Measurements from ENCODE around the gene SLTM.
"Not testable (repeated sequence)": the region's sequence is repeated elsewhere in the genome, so short reads cannot be mapped to it uniquely, and the experiment has no call there.

The SLTM gene

GRCh38 chr15:58900631-58901030 is 32.8 kb downstream of the SLTM start:
- DNase-seq (ENCODE audit: extremely low spot score) = no peak
- POLR2A ChIA-PET = no interaction called here
- TF ChIP-seq, protein P1, sequence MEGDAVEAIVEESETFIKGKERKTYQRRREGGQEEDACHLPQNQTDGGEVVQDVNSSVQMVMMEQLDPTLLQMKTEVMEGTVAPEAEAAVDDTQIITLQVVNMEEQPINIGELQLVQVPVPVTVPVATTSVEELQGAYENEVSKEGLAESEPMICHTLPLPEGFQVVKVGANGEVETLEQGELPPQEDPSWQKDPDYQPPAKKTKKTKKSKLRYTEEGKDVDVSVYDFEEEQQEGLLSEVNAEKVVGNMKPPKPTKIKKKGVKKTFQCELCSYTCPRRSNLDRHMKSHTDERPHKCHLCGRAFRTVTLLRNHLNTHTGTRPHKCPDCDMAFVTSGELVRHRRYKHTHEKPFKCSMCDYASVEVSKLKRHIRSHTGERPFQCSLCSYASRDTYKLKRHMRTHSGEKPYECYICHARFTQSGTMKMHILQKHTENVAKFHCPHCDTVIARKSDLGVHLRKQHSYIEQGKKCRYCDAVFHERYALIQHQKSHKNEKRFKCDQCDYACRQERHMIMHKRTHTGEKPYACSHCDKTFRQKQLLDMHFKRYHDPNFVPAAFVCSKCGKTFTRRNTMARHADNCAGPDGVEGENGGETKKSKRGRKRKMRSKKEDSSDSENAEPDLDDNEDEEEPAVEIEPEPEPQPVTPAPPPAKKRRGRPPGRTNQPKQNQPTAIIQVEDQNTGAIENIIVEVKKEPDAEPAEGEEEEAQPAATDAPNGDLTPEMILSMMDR (IDR thresholded peaks at IDR 0.05; ENCODE audit: control extremely low read depth, extremely low read depth, low read depth, missing control alignments) = no peak
- CTCF ChIA-PET = interaction anchor here (1.2 to 1.3 kb wide), 3 partner anchors 11 to 19 kb away, joined by 4 to 5 read pairs (median 4); no protein-coding TSS in a partner anchor

- TF ChIP-seq, protein P1 (IDR thresholded peaks at IDR 0.05; ENCODE audit: control extremely low read depth, extremely low read depth, low read depth, missing control alignments) = no peak
- DNase-seq (ENCODE audit: extremely low spot score) = no peak
- CTCF ChIA-PET = interaction anchor here (0.9 kb wide), 1 partner anchor 9 kb away, joined by 3 read pairs; no protein-coding TSS in a partner anchor
- POLR2A ChIA-PET = no interaction called here
Measured at GRCh38 chr15:58898150-58898680, 35.3 kb downstream of the SLTM start.

DNA sequence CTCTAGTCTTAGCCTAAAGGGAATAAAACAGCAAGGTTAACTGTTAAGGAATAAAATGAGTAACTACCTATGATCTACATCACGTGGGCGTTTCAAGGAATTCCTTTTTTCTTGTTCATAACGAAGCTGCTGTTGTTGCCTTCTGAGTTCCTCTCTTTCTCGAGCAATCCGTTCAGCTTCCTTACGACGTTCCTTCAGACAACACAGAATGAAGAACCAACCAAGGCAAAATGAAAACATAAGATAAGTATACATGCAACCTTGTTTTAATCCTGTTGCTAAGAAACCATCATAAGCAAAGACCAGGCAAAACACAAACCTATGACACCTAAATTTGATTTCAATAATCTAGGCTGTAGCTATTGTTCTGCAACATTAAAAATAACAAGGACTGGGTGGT is 44.1 kb downstream of the SLTM start:
- CTCF ChIA-PET = interaction anchor here (1.0 to 1.4 kb wide), 2 partner anchors 9 to 10 kb away, joined by 3 to 4 read pairs; no protein-coding TSS in a partner anchor
- DNase-seq (ENCODE audit: extremely low spot score) = no peak
- TF ChIP-seq, protein P1 (IDR thresholded peaks at IDR 0.05; ENCODE audit: control extremely low read depth, extremely low read depth, low read depth, missing control alignments) = no peak
- POLR2A ChIA-PET = no interaction called here

DNA sequence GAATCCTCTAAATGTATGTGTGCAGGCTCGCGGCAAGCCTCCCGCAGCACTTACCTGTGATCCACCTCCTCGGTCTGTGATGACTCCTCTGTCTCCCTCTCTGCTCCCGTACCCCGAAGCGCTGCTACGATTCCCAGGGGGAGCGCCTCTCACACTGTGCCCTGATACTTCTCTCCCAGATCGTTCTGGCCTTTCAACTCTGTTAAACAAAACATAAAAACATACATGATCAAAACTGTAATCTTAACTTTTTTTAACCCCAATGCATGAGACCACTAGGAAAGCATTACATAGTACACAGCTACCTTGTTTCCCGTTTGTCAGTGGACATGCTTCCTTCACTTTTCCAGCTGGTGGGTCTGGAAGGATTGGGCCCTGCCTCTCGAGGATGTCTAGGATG is 46.6 kb downstream of the SLTM start:
- TF ChIP-seq, protein P1 (IDR thresholded peaks at IDR 0.05; ENCODE audit: control extremely low read depth, extremely low read depth, low read depth, missing control alignments) = no peak
- ChIA-PET CTCF (no interaction called here), POLR2A (no interaction called here)
- DNase-seq (ENCODE audit: extremely low spot score) = no peak

- DNase-seq (ENCODE audit: extremely low spot score); CTCF ChIA-PET: not testable (repeated sequence)
- POLR2A ChIA-PET = interaction anchor here (0.5 kb wide), 1 partner anchor 32 kb away, joined by 3 read pairs; no protein-coding TSS in a partner anchor
Measured at GRCh38 chr15:58883926-58884325, 49.6 kb downstream of the SLTM start.

GRCh38 chr15:58882243-58882642 is 51.2 kb downstream of the SLTM start:
- no peak for DNase-seq (ENCODE audit: extremely low spot score)
- CTCF ChIA-PET = interaction anchor here (0.8 to 1.3 kb wide), 4 partner anchors 10 to 654 kb away, joined by 3 to 4 read pairs (median 3); partner anchors contain the start of gene MINDY2
- POLR2A ChIA-PET = no interaction called here
- TF ChIP-seq, protein P1 (IDR thresholded peaks at IDR 0.05; ENCODE audit: control extremely low read depth, extremely low read depth, low read depth, missing control alignments) = no peak

GRCh38 chr15:58880320-58880719 is 53.2 kb downstream of the SLTM start:
- ChIA-PET POLR2A (no interaction called here), CTCF (interaction anchor here (0.8 to 1.6 kb wide), 4 partner anchors 45 to 652 kb away, joined by 3 to 6 read pairs (median 3); partner anchors contain the start of gene MINDY2)
- no peak for DNase-seq (ENCODE audit: extremely low spot score)
- TF ChIP-seq, protein P1 (IDR thresholded peaks at IDR 0.05; ENCODE audit: control extremely low read depth, extremely low read depth, low read depth, missing control alignments) = no peak
